CD4-positive, alpha-beta T cell treated with Interleukin-6 for 4 hours (primary cell): ENCODE results near the gene ADH1C.
"Not testable (repeated sequence)": the region's sequence is repeated elsewhere in the genome, so short reads cannot be mapped to it uniquely, and the experiment has no call there.

ENCODE experiments used
- DNase-seq: peaks from one replicate; pipeline ENCODE4 v3.0.0-alpha.2; 2020; ENCODE audit warnings: mixed read lengths

Gene ADH1C

DNA sequence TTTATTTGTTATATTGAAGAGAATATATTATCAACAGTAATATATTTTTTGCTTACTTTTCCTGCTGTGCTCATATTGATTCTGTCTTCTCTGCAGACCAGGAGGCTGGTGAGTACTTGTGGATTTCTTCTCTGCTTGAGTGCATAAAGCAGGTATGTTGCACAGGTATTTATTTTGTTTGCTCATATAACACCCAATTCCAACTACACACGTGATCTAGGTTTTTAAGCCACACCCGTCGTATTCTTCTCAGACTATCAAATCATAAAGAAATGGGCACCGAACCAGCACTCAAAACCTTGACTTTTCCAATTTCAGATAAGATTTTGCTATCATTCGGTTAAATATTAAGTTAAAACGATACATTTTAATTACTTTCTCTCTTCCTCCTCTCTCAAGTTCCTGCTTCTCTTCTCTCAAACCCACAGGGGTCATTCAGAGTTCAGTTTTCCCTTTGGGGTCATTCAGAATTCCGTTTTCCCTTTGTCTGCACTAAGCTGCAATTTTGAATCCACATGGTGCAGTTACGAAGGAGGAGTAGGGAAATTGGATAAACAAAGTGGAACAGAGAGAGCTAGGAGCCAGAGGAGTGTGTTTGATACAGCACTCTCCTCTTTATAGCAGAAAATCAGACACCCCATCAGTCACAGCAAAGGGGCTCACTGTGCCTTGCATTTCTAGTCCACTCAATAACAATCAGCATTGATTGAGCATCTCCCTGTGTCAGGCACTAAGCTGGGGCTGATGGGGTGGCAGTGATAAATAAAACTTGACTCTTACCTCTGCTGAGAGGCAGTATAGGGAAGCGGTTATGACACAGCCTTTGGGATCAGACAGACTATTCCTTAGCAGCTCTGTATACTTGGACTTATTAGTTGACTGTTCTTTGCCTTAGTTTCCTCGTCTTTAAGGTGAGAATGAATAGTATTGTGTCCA, at the start of gene ADH1C:
Gene ADH1C (minus strand): TSS at position 145 of the 936 bp plus-strand sequence. CDS start 71 bp downstream, at position 74.
- no peak for DNase-seq

DNA sequence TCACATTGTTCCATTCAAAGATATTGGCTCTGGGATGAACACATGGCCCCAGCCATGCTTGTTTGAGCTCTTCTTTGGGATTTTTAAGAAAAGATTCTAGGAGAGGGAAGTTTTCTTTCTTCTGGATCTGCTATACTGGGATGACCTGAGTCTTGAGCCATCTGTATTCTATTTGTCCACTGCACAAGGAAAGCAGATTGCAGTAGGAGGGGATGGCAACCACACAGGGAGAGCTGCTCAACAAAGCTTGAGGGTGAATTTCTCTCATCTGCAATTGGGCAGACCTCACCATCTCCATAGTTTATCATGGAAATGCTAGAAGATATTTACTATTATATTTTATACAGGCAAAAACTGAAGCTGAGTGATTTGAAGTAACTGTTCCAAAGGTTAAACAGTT, 48.3 kb upstream of the ADH1C start:
- no peak for DNase-seq

DNA sequence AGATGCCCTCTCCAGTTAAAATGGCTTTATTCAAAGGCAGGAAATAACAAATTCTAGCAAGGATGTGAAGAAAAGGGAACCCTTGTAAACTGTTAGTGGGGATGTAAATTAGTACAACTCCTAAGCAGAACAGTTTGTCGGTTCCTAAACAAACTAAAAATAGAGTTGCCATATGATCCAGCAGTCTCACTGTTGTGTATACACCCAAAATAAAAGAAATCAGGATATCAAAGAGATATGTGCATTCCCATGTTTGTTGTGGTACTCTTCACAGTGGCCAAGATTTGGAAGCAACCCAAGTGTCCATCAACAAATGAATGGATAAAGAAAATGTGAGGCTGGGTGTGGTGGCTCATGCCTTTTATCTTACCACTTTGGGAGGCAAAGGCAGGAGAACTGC, 46.5 kb upstream of the ADH1C start:
- DNase-seq: no peak

- no peak for DNase-seq
Observed at GRCh38 chr4:99395595-99396364, 43.2 kb upstream of the ADH1C start.

DNA sequence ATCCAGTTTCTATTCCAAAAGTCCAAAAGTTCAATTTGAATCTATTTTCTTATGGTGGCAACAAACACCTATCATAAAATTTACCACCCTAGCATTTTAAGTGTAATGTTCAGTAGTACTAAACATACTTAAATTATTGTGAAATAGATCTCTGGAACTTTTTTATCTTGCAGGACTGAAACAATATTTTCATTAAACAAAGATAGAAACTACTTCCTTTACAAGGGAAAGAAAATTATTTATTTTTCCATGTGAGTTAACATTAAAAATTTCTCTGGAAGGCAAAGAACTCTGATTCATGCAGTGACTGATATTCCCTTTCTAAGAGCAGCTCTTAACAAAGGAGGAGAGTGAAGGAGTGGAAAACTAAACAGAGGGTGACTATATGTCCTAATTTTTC, 42.4 kb upstream of the ADH1C start:
- no peak for DNase-seq

DNA sequence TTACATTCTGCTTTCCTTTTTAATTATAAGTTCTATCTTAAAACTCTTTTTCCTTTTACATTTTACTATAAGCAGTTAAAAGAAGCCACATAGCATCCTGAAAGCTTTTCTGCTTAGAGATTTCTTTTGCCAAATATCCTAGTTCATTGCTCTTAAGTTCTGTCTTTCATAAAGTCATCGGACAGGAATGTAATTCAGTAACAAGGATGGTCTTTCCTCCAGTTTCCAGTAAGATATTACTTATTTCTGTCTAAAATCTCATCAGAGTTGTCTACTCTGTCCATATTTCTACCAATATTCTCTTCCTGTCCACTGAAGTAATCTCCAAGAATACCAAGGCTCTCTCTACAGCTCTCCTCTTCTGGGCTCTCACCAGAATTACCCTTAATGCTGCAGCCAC, 37.5 kb upstream of the ADH1C start:
- no peak for DNase-seq

- DNase-seq: no peak
Observed at GRCh38 chr4:99389606-99390005, 37.1 kb upstream of the ADH1C start.

DNA sequence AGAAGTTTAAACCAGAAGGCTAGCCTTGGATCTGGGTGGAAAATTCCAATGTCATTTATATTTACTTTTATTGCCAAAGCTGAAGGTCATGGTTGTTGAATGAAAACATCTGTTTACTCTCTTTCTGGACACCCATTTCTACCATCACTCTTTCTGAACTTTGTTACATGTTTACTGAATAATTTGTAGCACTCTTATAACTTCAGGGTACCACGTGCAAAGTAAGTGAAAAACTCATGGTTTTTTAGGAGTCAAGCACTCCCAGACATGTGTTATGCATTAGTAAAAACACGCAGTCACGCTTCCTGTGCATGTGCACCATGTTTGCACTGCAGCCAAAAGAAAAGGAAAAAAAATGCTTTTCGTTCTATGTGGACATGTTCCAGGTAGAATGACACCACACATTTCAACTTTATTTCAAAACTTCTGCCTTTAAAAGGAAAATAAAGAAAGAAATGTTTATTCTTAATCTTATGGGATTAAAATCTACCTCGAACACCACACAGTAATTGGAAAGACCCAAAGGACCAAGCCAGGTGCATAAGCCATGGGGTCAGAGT, 31.4 kb upstream of the ADH1C start:
- DNase-seq: no peak

DNA sequence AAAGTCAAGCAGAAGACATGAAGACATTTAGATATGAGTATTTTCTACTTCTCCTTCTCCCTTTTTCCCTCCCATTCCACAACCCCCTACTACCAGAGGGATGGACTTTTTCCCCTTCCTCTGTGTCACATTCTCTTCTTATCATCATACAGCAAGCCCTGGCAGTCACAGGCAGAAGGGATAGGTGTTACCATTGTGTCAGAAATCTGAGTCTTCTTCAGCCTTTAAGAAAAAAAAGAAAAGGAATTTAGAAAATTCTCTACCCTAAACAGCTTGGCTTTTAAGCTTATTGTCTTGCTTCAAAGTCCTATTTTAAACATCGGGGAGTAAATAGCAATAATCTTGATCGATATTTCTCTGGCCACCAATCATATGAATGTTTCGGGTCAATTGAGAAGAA, 30.9 kb upstream of the ADH1C start:
- no peak for DNase-seq

DNA sequence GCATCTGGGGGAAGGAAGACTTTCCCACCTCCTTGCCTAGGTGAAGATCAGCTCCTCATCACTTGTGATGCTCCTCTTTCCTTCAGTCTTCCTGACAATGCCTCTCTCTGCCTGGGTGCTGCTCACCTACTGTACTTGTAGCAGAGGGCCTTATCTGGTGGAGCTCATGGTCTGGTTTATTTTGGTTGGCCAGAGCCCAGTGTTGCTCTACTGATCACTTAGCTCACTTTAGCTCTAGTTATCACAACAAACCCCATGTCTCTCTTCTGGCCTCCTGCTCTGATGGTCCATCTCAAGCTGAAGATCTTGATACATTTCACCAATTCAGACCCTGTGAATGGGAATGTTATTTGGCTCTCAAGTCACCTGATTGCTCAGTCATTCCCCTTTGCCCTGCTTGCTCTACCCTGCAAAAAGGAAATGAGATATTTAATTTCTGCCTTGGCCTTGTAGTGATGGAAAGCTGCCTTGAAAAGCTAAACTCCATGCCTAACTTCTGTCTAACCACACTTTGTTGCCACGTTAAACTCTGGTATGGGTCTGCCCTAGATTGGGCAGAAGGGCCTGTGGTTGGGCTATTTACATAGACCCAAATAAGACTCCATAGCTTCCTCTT, 30.3 kb upstream of the ADH1C start:
- no peak for DNase-seq

- no peak for DNase-seq
Observed at GRCh38 chr4:99381588-99382175, 29.1 kb upstream of the ADH1C start.

GRCh38 chr4:99379571-99379970, 27.0 kb upstream of the ADH1C start:
- no peak for DNase-seq

GRCh38 chr4:99378876-99379275, 26.3 kb upstream of the ADH1C start:
- DNase-seq: no peak

DNA sequence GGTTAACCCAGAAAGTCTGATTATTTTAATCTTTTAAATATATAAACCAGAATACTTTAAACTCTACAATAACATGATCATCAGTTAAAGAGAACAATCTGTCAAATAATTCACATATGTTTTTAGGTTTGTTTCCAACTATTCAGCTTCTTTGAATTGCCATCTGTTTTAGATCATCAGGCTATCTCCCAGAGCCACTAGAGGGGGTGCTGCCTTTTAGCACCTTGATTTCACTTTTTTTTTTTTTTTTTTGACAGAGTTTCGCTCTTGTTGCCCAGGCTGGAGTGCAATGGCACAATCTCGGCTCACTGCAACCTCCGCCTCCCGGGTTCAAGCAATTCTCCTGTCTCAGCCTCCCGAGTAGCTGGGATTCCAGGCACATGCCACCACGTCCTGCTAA, 24.8 kb upstream of the ADH1C start:
- DNase-seq: not testable (repeated sequence)

DNA sequence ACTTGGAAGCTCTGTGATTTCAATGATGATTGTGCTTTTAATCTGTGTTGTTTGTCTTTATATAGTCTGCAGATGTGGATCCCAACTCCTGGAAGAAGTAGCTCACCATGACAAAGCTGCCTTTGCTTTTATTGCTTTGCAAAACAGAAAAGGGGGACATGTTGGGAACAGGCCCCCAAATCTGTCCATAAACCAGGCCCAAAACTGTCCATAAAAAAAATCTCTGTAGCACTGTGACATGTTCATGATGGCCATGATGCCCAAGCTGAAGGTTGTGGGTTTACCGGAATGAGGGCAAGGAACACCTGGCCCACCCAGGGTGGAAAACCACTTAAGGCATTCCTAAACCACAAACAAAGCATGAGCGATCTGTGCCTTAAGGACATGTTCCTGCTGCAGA, 19.9 kb upstream of the ADH1C start:
- DNase-seq: not testable (repeated sequence)

DNA sequence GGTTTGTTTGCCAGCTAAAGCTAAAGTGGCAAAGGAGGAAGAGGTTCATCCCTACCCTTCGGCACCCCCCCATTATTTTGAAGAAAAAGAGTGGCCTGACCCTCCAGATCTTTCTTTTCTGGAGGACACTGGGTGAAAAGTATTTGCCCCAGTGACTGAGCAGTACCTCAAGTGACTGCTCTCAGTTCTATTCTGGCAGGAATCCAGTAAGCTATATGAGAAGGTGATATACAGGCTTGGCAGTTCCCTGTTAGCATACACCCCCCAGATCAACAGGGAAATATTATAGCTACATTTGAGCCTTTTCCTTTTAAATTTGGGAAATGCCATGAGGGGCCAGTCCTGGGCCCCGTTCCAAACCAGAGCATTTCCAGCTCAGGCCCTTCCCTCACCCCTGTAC, 15.3 kb upstream of the ADH1C start:
- not testable (repeated sequence) for DNase-seq

GRCh38 chr4:99366491-99366890, 13.9 kb upstream of the ADH1C start:
- no peak for DNase-seq

- no peak for DNase-seq
Observed at GRCh38 chr4:99362768-99363167, 10.2 kb upstream of the ADH1C start.

GRCh38 chr4:99361899-99362275, 9.3 kb upstream of the ADH1C start:
- DNase-seq: no peak

- DNase-seq: no peak
Observed at GRCh38 chr4:99361268-99361898, 8.8 kb upstream of the ADH1C start.

- DNase-seq: no peak
Observed at GRCh38 chr4:99359480-99360204, 7.1 kb upstream of the ADH1C start.

GRCh38 chr4:99357948-99358347, 5.4 kb upstream of the ADH1C start:
- no peak for DNase-seq
